HG03280 (cell line): ENCODE measurements around the gene SVIL.
"Not testable (repeated sequence)": the region's sequence is repeated elsewhere in the genome, so short reads cannot be mapped to it uniquely, and the experiment has no call there.

Experiments
- ATAC-seq: cut with Tn5 transposase; IDR thresholded peaks from one replicate; pipeline ENCODE4 v1.9.1; 2021; ENCODE audit warnings: mild to moderate bottlenecking, moderate library complexity; ENCODE audit not compliant: unreplicated experiment

Gene SVIL

GRCh38 chr10:29606693-29607092 is 28.1 kb downstream of the SVIL start:
- ATAC-seq: not testable (repeated sequence)

- no peak for ATAC-seq
These were observed 30.4 kb downstream of the SVIL start for GRCh38 chr10:29604291-29604825.

GRCh38 chr10:29603223-29603896 is 31.4 kb downstream of the SVIL start:
- ATAC-seq: no peak

GRCh38 chr10:29600821-29601220 is 34.0 kb downstream of the SVIL start:
- no peak for ATAC-seq

GRCh38 chr10:29600067-29600466 is 34.7 kb downstream of the SVIL start:
- no peak for ATAC-seq

- no peak for ATAC-seq
These were observed 35.9 kb downstream of the SVIL start for GRCh38 chr10:29598851-29599311.

- ATAC-seq: no peak
These were observed 37.9 kb downstream of the SVIL start for GRCh38 chr10:29596826-29597225.

- ATAC-seq: no peak
These were observed 38.4 kb downstream of the SVIL start for GRCh38 chr10:29596356-29596755.

GRCh38 chr10:29595636-29596225 is 39.0 kb downstream of the SVIL start:
- no peak for ATAC-seq

GRCh38 chr10:29595146-29595545 is 39.6 kb downstream of the SVIL start:
- ATAC-seq: no peak

GRCh38 chr10:29591651-29591968 is 43.2 kb downstream of the SVIL start:
- no peak for ATAC-seq

GRCh38 chr10:29590915-29591650 is 43.7 kb downstream of the SVIL start:
- ATAC-seq: no peak

GRCh38 chr10:29588629-29589421 is 45.9 kb downstream of the SVIL start:
- ATAC-seq: no peak

GRCh38 chr10:29587750-29588628 is 46.8 kb downstream of the SVIL start:
- ATAC-seq: not testable (repeated sequence)

GRCh38 chr10:29587102-29587749 is 47.5 kb downstream of the SVIL start:
- ATAC-seq: not testable (repeated sequence)

- no peak for ATAC-seq
These were observed 48.3 kb downstream of the SVIL start for GRCh38 chr10:29586509-29586908.

- ATAC-seq: no peak
These were observed 49.2 kb downstream of the SVIL start for GRCh38 chr10:29585488-29585976.

GRCh38 chr10:29584436-29584835 is 50.3 kb downstream of the SVIL start:
- ATAC-seq: no peak

GRCh38 chr10:29583674-29584073 is 51.1 kb downstream of the SVIL start:
- ATAC-seq: no peak
